NT2/D1 (cell line): ENCODE data around the gene BDKRB2.

Experiments used
- DNase-seq: peaks from one replicate; pipeline ENCODE4 v3.0.0-alpha.2; 2011; ENCODE audit warnings: low read depth, low spot score
- H3K27me3 ChIP-seq: 2 replicates; pipeline ENCODE4 v1.6.0; 2011; ENCODE audit warnings: mild to moderate bottlenecking; ENCODE audit not compliant: insufficient read length, insufficient read depth
- H3K36me3 ChIP-seq: 2 replicates; pipeline ENCODE4 v1.6.1; 2011; ENCODE audit warnings: mild to moderate bottlenecking, low read length, mixed read lengths; ENCODE audit not compliant: insufficient read depth, insufficient read length
- H3K4me1 ChIP-seq: 2 replicates; pipeline ENCODE4 v1.5.1; 2011; ENCODE audit not compliant: insufficient read depth, insufficient read length
- H3K4me3 ChIP-seq: 2 replicates; pipeline ENCODE4 v1.5.1; 2011; ENCODE audit warnings: low read depth; ENCODE audit not compliant: insufficient read length
- H3K9ac ChIP-seq: 2 replicates; pipeline ENCODE4 v1.6.0; 2011; ENCODE audit warnings: low read depth; ENCODE audit not compliant: insufficient read length
- H3K9me3 ChIP-seq: 2 replicates; pipeline ENCODE4 v1.5.1; 2011; ENCODE audit warnings: mild to moderate bottlenecking, low read length; ENCODE audit not compliant: insufficient read depth
- SUZ12 ChIP-seq: IDR thresholded peaks from 2 replicates; pipeline ENCODE4 v1.6.1; 2011; ENCODE audit not compliant: insufficient read length, insufficient read depth; ENCODE audit errors: extremely low read depth
- YY1 ChIP-seq: IDR thresholded peaks from 2 replicates; pipeline ENCODE4 v1.6.1; 2011; ENCODE audit not compliant: insufficient read length, insufficient read depth
- ZNF274 ChIP-seq: IDR thresholded peaks from 2 replicates; pipeline ENCODE4 v1.6.1; 2011; ENCODE audit warnings: mild to moderate bottlenecking, low read depth, low read length

Gene BDKRB2

DNA sequence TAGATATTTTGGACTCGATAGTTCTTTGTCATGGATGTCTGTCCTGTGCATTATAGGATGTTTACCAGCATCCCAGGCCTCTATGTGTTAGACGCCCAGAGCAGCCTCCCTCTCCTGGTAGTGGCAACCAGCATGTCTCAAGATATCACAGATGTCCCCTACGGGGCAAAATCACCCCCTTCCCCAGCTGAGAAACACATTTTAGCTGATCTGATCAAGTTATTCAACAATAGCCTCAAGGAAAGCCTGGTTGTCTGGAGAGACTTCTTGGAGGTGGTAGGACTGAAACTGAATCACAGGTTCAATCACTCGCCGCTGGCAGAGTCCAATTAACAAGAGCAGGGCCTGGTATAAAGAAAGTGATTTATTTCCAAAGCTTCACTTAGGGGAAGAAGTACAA is 69.0 kb downstream of the BDKRB2 start:
- no peaks in the 10 kb centered on the region for H3K4me1 ChIP-seq

DNA sequence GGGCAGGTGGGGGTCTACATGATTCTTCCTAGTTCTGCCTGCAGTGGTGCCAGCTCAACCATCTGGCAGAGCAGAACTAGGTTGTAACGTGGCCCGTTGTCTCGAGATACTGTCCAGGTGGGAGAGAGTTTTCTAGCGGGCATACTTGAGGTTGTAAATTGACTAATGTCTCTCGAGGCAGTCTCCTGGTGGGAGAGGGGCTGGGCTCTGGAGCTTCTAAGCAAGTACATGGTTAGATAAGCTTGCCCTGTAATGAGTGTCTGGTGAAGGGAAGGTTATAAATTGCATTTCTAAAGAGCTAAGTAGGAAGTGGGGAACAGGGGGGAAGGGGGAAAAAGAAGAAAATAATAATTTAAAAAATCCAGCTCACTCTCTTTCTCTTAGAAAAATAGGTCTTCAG is 69.5 kb downstream of the BDKRB2 start:
- Histone ChIP-seq H3K36me3 (no peaks in the 10 kb centered on the region), H3K4me1 (no peaks in the 10 kb centered on the region), H3K27me3 (no peaks in the 10 kb centered on the region), H3K4me3 (no peak overlapping the region), H3K9me3 (peaks cover 32% of the 10 kb centered on the region), H3K9ac (no peak overlapping the region)
- no peak for DNase-seq
- TF ChIP-seq SUZ12 (no peak), YY1 (no peak), ZNF274 (no peak)

More for the DNA sequence above, 69.0 kb downstream of the BDKRB2 start:
- H3K9me3 ChIP-seq: peaks cover 30% of the 10 kb centered on the region
- H3K4me3 ChIP-seq: no peak overlapping the region
- no peak overlapping the region for H3K9ac ChIP-seq
- DNase-seq: no peak
- H3K27me3 ChIP-seq: no peaks in the 10 kb centered on the region
- no peaks in the 10 kb centered on the region for H3K36me3 ChIP-seq
- TF ChIP-seq ZNF274 (no peak), SUZ12 (no peak), YY1 (no peak)

DNA sequence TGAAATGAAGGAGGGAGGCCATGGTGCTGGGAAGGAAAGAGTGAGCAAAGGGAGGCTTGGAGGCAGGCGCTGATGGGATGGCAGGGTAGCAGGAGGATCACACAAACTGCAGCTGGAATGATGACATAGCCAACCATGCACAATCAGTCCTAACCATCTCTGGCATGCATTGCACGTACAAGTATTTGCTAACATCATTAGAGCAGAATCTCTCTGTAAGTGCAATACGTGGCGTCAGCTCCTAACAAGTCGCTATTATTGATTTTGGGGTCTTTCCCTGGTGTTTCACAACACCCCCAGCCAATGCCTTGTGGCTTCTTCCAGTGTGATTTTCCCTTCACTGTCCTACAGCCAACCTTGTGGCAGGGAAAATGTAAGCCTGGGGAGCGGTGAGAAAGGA is 69.9 kb downstream of the BDKRB2 start:
- no peak for TF ChIP-seq SUZ12
- TF ChIP-seq YY1: no peak
- no peak for TF ChIP-seq ZNF274
- no peaks in the 10 kb centered on the region for H3K27me3 ChIP-seq
- no peaks in the 10 kb centered on the region for H3K4me1 ChIP-seq
- peaks cover 32% of the 10 kb centered on the region for H3K9me3 ChIP-seq
- H3K9ac ChIP-seq: no peak overlapping the region
- no peaks in the 10 kb centered on the region for H3K36me3 ChIP-seq
- no peak for DNase-seq
- H3K4me3 ChIP-seq: no peak overlapping the region

DNA sequence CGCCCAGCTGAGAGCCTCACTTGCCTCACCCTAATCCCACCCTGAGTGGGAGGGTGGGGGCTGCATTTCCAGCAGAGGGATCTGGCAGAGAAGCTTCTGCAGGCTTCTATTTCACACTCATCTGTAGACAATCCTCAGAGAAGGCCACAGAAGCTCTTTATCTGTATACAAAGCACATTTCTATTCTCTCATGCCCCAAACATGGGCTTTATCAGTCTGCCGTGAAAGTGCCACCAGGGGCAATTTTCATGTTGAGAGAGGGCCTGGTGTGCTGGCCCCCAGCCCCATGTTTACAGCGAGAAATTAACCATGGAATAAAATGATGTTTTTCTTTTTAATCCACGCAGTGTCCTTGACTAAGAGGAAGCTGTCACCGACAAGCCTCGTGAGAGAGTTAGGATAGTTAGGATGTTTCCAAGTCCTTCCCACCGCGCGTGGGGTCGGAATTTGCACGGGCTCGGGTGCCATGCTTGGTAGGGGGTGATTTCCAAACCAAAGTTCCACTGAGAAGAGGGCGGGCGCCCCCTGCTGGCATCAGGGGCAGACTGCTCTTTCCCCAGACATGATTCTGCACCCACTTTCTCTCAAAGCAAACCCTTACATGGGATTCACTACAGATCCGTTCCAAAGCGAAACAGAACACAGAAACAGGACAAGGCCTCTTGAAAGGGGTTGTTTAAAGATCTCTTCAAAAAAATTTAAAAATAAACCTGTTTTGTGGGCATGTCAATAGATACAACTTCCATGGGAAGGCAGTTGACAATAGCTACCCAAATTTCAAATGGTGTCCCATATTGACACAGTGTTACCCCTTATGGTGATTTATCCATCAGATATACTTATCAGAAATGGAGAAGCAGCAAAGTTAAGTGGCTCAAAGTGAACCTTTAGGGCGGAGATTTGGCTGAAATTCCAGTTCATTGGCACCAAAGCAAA is 70.8 kb downstream of the BDKRB2 start:
- H3K27me3 ChIP-seq: no peaks in the 10 kb centered on the region
- H3K36me3 ChIP-seq: no peaks in the 10 kb centered on the region
- peaks cover 32% of the 10 kb centered on the region for H3K9me3 ChIP-seq
- H3K4me3 ChIP-seq: no peak overlapping the region
- no peaks in the 10 kb centered on the region for H3K4me1 ChIP-seq
- DNase-seq: peak; percentile 46
- H3K9ac ChIP-seq: no peak overlapping the region
- TF ChIP-seq SUZ12 (no peak), YY1 (no peak), ZNF274 (no peak)

- TF ChIP-seq ZNF274 (no peak), SUZ12 (no peak)
- DNase-seq: no peak
- Histone ChIP-seq H3K36me3 (peaks cover under 1% of the 10 kb centered on the region), H3K4me1 (no peaks in the 10 kb centered on the region), H3K9ac (no peak overlapping the region), H3K27me3 (no peaks in the 10 kb centered on the region), H3K4me3 (no peak overlapping the region), H3K9me3 (peaks cover 16% of the 10 kb centered on the region)
Observed at GRCh38 chr14:96277890-96278289, 73.3 kb downstream of the BDKRB2 start.

DNA sequence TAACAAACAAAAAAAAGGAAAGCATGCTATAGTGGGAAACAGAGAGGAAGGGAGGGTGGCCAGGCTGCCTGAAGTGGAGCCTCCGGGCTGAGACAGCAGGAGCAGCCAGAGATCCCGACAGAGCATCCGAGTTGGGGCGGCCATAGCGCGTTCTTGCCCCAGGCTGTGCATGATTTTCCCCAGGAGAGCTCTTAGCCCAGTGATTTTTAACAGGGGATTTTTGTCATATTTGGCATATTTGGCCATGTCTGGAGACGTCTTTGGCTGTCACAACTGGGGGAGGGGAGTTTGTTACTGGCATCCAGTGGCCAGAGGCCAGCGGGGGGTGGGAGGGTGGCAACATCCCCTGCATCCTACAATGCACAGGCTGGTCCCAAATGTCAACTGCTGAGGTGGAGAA is 74.9 kb downstream of the BDKRB2 start:
- Histone ChIP-seq H3K9me3 (peaks cover 13% of the 10 kb centered on the region; the same call in 1 of the 2 replicates), H3K4me3 (no peak overlapping the region), H3K27me3 (no peaks in the 10 kb centered on the region), H3K9ac (no peak overlapping the region), H3K36me3 (peaks cover 5% of the 10 kb centered on the region), H3K4me1 (no peaks in the 10 kb centered on the region)
- no peak for TF ChIP-seq SUZ12
- no peak for TF ChIP-seq YY1
- no peak for TF ChIP-seq ZNF274
- DNase-seq: no peak

DNA sequence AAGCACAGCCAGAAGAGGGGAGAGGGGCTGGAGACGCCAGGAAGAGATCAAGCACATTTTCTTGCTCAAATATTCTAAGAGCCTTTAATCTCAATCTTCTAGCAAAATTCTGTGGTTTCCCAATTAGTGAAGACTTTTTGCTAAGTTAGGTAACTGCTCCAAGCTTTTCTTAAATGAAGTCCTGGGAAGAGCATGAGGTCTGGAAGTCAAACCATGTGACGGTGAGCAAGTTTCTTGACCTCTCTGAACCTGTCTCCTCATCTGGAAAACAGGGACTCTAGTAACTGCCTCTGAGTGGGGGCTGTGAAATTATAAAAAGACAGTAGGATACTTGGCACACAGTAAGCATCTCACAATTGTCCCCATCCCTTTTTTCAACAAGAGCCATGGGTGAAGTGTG is 75.5 kb downstream of the BDKRB2 start:
- DNase-seq: no peak
- no peaks in the 10 kb centered on the region for H3K27me3 ChIP-seq
- no peaks in the 10 kb centered on the region for H3K4me1 ChIP-seq

More for the DNA sequence above, 75.5 kb downstream of the BDKRB2 start:
- H3K9me3 ChIP-seq: peaks cover 13% of the 10 kb centered on the region; the same call in 1 of the 2 replicates
- H3K4me3 ChIP-seq: no peak overlapping the region
- peaks cover 5% of the 10 kb centered on the region for H3K36me3 ChIP-seq
- TF ChIP-seq SUZ12: no peak
- TF ChIP-seq YY1: no peak
- TF ChIP-seq ZNF274: no peak
- no peak overlapping the region for H3K9ac ChIP-seq
